Measurements from ENCODE around the gene PDE4A. TPM values are rescaled to one million over a fixed set of nuclear protein-coding genes. Genes with fewer than 3 reads are reported as not detected.
"Not testable (repeated sequence)": the region's sequence is repeated elsewhere in the genome, so short reads cannot be mapped to it uniquely, and the experiment has no call there.

The PDE4A gene
- total RNA-seq, 1 experiment from 2014 or later: 0.69 TPM

- DNase-seq (ENCODE audit: low read depth): not testable (repeated sequence)
These were observed 41.7 kb downstream of the PDE4A start for GRCh38 chr19:10462042-10462441.

- DNase-seq (ENCODE audit: low read depth): no peak
These were observed 42.2 kb downstream of the PDE4A start for GRCh38 chr19:10462557-10462956.

- DNase-seq (ENCODE audit: low read depth): peak; percentile 27
These were observed 44.1 kb downstream of the PDE4A start for GRCh38 chr19:10464456-10464855.

GRCh38 chr19:10467104-10467706, 46.9 kb downstream of the PDE4A start:
- DNase-seq (ENCODE audit: low read depth): no peak

GRCh38 chr19:10468133-10468532, 47.8 kb downstream of the PDE4A start:
- no peak for DNase-seq (ENCODE audit: low read depth)

GRCh38 chr19:10471909-10472308, 51.6 kb downstream of the PDE4A start:
- DNase-seq (ENCODE audit: low read depth): no peak

GRCh38 chr19:10473192-10473591, 52.9 kb downstream of the PDE4A start:
- DNase-seq (ENCODE audit: low read depth): no peak

- DNase-seq (ENCODE audit: low read depth): no peak
These were observed 54.7 kb downstream of the PDE4A start for GRCh38 chr19:10474962-10475451.

GRCh38 chr19:10478476-10478875, 58.1 kb downstream of the PDE4A start:
- DNase-seq (ENCODE audit: low read depth): no peak

- peak; percentile 62 for DNase-seq (ENCODE audit: low read depth)
These were observed 58.6 kb downstream of the PDE4A start for GRCh38 chr19:10478903-10479384.

- no peak for DNase-seq (ENCODE audit: low read depth)
These were observed 66.2 kb downstream of the PDE4A start for GRCh38 chr19:10486551-10486950.

GRCh38 chr19:10491472-10492047, 71.2 kb downstream of the PDE4A start:
- DNase-seq (ENCODE audit: low read depth): no peak

GRCh38 chr19:10497371-10497770, 77.0 kb downstream of the PDE4A start:
- no peak for DNase-seq (ENCODE audit: low read depth)

GRCh38 chr19:10499550-10500246, 79.4 kb downstream of the PDE4A start:
- no peak for DNase-seq (ENCODE audit: low read depth)

GRCh38 chr19:10500247-10500592, 79.9 kb downstream of the PDE4A start:
- DNase-seq (ENCODE audit: low read depth): no peak

- peak; percentile 65 for DNase-seq (ENCODE audit: low read depth)
These were observed 81.7 kb downstream of the PDE4A start for GRCh38 chr19:10501971-10502523.

GRCh38 chr19:10502524-10503001, 82.2 kb downstream of the PDE4A start:
- DNase-seq (ENCODE audit: low read depth): peak; percentile 94

GRCh38 chr19:10503002-10503789, 82.9 kb downstream of the PDE4A start, which contains the start of gene KEAP1:
KEAP1 (minus strand) TSS chr19:10503356; CDS start chr19:10500033, 3,323 bp downstream.
- DNase-seq (ENCODE audit: low read depth): no peak

- peak; percentile 72 for DNase-seq (ENCODE audit: low read depth)
These were observed 85.4 kb downstream of the PDE4A start for GRCh38 chr19:10505583-10506229.

- DNase-seq (ENCODE audit: low read depth): no peak
These were observed 87.7 kb downstream of the PDE4A start for GRCh38 chr19:10508036-10508435.

- peak; percentile 43 for DNase-seq (ENCODE audit: low read depth)
These were observed 88.4 kb downstream of the PDE4A start for GRCh38 chr19:10508707-10509106.
